GM21825 (cell line): Measurements from ENCODE around the gene TRPC5OS.

Experiments
- ATAC-seq: cut with Tn5 transposase; IDR thresholded peaks from one replicate; pipeline ENCODE4 v1.9.1; 2021; ENCODE audit warnings: mild to moderate bottlenecking, moderate library complexity; ENCODE audit not compliant: unreplicated experiment

TRPC5OS gene

GRCh38 chrX:111875881-111876280 lies at the start of gene TRPC5OS:
Gene TRPC5OS, plus strand, starts transcription at chrX:111876181. Its CDS starts 25,669 bp downstream, at chrX:111901850.
- no peak for ATAC-seq

DNA sequence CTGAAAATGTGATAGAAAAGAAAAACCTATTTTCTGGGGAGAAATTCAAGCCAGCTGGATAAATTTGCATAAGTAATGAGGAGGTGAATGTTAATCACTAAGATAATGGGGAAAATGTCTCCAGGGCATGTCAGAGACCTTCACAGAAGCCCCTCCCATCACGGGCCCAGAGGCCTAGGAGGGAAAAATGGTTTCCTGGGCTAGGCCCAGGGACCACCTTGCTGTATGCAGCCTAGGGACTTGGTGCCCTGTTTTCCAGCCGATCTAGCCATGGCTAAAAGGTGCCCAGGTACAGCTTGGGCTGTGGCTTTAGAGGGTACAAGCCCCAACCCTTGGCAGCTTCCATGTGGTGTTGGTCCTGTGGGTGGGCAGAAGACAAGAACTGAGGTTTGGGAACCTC lies 46.6 kb upstream of the TRPC5OS start:
- ATAC-seq, result no peak

- ATAC-seq, result no peak
Observed at GRCh38 chrX:111830571-111830970, 45.4 kb upstream of the TRPC5OS start.

DNA sequence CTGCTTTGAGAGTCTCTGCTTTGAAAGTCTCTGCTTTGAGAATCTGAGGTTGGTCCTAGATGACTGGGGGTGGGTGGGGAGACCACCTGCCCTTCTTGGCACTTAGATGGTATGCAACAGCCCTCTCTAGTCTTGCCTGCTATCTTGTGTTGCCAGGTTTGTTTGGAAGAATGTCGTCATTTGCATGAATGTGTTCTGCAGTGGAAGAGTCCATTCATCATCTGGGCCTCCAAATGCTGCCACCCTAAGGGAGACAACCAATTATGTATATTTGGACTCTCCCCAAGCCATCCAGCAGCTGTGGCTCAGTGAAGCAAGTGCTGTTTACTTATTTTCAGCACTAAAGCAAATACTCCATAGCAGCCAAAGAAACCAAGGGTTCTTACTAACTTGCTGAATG lies 44.6 kb upstream of the TRPC5OS start:
- ATAC-seq, result no peak

GRCh38 chrX:111837197-111837596 lies 38.8 kb upstream of the TRPC5OS start:
- no peak for ATAC-seq

- no peak for ATAC-seq
Observed at GRCh38 chrX:111847491-111848133, 28.4 kb upstream of the TRPC5OS start.

- no peak for ATAC-seq
Observed at GRCh38 chrX:111848541-111848940, 27.4 kb upstream of the TRPC5OS start.

- no peak for ATAC-seq
Observed at GRCh38 chrX:111850975-111851374, 25.0 kb upstream of the TRPC5OS start.

GRCh38 chrX:111854556-111855490 lies 21.2 kb upstream of the TRPC5OS start:
- ATAC-seq, result peak; percentile 58

DNA sequence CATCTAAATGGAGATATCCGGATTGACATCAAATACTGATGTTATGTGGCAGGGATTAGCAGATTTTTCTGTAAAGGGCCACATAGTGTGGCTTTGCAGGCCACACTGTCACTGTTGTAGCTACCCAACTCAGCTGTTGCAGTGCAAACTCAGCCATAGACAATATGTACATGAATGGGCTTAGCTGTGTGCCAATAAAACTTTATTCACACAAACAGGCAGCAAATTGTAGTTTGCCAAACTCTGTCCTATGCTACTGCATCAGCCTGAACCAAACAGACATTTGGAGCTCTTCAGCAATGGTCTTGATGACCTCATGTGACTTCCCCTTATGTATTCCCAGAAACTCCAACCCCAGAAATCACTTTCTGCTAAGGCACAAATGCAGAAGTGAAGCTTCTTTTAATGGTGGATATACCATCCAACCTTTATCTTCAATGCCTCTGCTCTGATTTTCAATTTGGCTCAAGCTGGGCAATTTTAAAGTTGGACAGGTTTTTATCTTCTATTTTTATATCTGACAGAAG lies 18.4 kb upstream of the TRPC5OS start:
- no peak for ATAC-seq

DNA sequence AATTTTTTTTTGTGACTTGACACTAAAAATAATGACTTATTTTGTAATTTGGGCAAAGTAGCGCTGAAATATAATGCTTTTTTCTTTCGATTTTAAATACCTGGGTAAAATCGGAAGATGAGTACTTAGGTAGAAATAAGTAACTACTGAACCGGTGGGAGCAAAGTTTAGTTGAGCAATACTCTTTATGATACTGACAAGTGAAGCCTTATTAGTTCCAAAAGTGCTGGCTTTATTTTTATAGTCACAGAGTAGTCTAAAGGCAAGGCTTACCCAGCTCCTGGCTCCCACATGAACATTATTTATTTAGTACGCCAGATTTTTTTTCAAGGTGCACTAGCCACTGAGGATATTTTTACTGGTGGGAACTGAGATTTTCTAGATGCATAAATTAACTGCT lies 14.4 kb upstream of the TRPC5OS start:
- no peak for ATAC-seq

DNA sequence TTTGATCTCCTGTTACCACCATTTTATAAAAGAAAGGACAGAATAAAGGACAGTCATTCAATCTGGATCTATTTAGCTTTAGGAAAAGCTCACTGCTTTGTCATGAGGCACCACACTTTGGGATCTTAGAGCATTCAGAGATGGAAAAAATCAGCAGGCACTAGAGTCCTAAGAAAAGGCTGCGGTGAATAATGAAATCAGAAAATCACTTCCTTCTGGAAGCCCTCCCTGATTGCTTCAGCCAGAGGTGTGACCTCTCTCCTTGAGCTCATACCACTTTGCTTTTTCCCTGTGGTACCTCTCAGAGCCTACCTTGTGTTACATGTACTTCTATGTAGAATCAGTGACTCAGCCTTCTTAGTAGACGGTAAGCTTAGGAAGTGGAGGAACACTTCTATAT lies 8.7 kb upstream of the TRPC5OS start:
- ATAC-seq, result no peak

DNA sequence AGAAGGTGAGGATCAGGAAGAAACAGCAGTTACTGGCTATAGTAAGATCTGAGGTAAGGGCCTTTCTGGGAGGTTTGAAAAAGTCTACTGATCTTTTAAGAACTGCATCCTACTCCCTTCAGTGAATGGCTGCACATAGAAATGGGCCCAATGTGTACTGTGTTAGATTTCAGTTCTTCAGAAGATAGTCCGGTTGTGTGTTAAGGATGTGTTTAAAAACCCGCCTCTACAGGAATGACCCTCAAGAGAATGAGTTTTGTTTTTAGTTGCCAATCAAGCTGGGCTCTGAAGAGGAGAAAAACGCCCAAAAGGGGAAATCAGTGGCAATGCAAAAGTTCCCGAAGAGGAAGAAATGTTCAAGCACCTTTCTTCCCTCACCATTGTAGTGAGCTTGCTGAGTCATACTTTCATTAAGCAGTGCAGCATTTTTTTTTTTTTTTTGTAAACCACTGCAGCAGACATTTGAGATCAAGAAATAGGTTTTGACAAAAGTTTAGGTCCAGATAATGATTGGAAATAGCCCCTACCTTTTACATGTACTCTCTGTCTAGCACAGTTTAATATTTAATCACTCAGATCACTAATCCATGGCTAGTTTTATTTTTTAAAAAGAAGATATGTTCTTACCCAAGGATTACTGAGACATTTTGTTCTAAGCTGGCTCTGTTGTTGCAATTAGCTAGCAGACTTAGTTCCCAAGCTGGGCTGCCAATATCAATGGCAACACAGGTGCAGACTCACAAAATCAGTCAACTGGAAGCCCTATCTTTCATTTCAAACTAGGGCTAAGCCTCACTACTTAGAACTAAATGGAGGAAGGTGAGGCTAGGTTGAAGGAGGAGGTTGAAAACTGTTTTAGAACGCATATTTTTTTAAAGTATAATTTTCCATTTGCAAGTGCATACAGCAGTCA lies 7.0 kb upstream of the TRPC5OS start:
- ATAC-seq, result peak; percentile 68

DNA sequence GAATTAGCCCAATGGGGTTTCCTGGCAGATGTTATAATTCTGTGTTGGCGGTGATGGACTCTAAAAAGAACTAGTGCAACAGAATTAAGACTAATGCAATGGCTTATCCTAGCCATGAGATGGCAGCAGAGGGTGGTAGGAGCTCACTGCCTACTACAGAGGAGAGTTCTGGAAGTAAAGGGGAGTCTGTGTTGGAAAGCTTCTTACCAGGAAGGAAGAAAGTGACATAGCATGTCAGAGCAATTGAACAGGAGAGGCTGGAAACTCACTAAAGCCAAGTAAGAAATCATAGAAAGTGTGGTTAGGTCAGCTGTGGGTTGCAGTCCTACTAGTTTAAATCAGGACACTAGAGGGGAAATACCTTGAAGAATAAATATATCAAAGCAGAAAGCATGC lies 6.3 kb upstream of the TRPC5OS start:
- peak; percentile 76 for ATAC-seq

DNA sequence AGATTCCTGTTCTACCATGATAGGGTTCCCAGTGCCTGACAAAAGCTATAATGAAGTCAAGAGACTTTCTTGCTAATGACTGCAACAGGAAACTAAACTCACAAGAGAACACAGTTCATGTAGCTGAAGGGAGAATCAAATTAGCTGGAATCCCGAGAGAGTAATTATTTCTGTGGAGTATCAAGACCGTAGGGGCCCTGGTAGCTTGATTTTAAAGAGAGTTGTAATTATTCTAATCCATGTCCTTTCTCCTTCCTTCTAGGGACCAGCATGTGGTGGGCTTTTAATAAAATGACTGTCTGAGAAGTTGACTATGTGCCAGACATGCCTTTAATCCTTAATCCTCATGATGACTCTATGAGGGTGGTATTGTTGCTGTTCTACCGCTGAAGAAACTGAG lies 1.7 kb upstream of the TRPC5OS start:
- no peak for ATAC-seq

DNA sequence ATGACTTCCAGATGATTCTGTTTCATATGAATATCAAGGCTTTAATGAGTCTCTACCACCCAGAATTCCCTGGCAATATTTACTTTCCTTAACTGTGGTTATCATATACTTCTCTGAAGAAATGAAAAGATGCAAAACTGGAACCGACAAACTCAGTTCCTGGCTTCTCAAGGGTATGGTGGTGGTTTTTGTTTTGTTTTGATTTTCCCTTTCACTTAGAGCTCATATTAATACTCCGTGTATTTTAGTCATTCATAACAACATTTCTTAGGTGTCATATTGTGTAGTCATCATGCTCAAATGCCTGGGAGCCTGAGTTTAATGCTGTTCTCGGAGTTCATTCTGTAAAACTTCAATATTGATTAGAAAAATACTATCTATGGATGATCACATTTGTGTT lies 665 bp downstream of the TRPC5OS start:
- ATAC-seq, result no peak

DNA sequence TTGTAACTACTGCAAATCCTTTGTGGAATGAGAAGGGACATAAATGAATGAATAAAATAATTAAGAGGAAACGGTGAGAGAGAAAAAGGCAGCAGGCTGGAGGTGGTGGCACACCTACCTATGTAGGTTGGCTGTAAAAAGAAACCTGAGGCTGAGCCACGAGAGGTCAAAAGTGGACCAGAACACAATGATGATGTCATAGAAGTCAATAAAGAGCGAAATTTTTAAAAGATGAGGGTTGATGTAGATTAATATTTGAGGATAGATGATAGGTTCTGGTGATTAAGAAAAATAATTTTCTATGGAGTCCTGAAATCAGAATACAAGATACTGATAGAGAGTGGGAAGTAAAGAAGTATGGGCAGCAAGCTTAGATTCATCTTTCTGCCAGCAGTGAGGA lies 1.7 kb downstream of the TRPC5OS start:
- no peak for ATAC-seq

DNA sequence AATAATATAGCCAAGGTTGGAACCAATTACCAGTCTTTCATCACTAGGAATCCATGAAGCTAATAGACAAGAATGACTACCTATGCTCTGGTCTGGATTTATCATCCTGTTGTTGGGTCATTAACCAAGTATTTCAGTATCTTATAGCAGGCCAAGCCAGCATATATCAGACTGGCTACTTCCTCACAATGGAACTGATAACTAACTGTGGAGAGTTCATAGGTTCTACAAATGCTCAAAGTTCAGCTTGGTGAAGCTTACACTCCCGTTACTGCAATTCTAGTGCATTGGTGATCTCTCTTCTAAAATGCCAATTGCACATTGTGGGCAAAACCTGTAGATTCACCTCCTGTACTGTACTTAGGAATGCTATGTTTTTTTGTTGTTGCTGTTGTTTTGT lies 4.8 kb downstream of the TRPC5OS start:
- ATAC-seq, result no peak

DNA sequence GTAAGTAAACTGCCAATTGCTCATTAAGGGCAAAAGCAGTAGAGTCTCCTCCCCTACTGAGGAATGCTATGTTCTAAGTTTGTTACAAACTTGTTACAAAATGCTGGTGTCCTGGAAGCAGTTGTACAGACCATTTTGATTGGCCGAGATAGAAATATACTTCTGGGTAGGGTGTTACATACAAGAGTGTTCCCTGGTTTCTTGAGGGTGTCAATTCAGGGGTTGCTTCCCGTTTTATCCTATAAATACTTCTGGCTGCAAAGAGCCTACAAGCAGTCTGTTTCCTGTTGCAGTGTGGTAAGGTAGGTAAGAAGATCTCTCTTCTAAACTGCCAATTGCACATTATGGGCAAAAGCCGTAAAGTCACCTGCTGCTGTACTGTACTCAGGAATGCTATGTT lies 5.7 kb downstream of the TRPC5OS start:
- no peak for ATAC-seq

DNA sequence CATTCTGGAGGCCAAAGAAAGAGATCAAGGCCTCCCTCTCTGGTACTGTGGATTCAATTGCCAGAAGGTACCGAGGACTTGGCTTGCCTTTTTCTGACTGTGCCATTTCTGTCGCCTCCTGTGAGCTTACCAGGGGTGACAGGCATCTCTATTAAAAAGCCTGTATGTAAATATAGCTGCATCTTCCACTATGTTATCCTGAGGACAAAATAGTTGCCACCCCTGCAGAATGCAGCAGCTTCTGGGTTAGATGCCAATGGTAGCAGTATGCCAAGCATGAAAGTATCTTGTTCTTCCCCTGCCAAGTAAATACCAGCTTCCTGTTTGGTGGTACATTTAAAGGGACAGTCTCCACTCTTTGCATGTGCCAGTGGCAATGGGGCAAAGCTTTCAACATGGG lies 10.7 kb downstream of the TRPC5OS start:
- ATAC-seq, result no peak

DNA sequence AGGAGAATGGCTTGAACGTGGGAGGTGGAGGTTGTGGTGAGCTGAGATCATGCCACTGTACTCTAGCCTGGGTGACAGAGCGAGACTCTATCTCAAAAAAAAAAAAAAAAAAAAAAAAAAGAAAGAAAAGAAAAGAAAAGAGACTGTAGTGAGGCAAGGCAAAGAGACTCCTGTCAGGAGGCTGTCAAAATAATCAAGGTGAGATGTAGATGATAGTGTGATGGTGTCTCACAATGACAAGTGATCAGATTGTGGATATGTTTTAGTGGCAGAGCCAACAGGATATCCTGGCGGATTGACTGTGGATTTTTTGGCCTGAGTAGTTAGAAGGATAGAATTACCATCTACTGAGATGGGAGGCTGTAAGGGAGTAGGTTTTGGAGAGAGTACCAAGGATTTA lies 12.6 kb downstream of the TRPC5OS start:
- ATAC-seq, result no peak
